IMR-90 (cell line): ENCODE measurements around the gene RGS16. TPM values are rescaled to one million over a fixed set of nuclear protein-coding genes. Genes with fewer than 3 reads are reported as not detected.

Experiments
- ATAC-seq: fragments of 200-7000 bp; cut with Tn5 transposase; 2 replicates; pipeline ENCODE4 v1.9.1; 2020; ENCODE audit warnings: low read depth, mild to moderate bottlenecking, moderate library complexity
- BruUV-seq: library from RNA; stranded (reverse); fragments of 400-500 nt; replicated peaks from 2 replicates; lab custom pipeline; 2021; lab: Mats Ljungman, UMichigan
- CTCF ChIA-PET: fragments of 300-600 bp; formaldehyde crosslinking; extraction: SDS; loops from one replicate; lab custom pipeline; 2021; ENCODE audit warnings: antibody characterized with exemption; lab: Yijun Ruan, JAX
- POLR2A ChIA-PET: fragments of 300-600 bp; sonication (Branson Sonifier 250); formaldehyde crosslinking; loops from one replicate; lab custom pipeline; 2022; ENCODE audit warnings: antibody characterized with exemption; ENCODE audit not compliant: unreplicated experiment; lab: Charles Lee
- DNase-seq: peaks from one replicate; pipeline ENCODE4 v3.0.0; 2013
- H2AFZ ChIP-seq: replicated peaks from 2 replicates; pipeline ENCODE3; 2013; ENCODE audit warnings: low read length, mild to moderate bottlenecking; ENCODE audit not compliant: poor library complexity
- H2AK5ac ChIP-seq: 2 replicates; pipeline ENCODE4 v1.6.1; 2013; ENCODE audit warnings: low read depth, low read length, inconsistent platforms
- H2AK9ac ChIP-seq: replicated peaks from 2 replicates; pipeline ENCODE3; 2013; ENCODE audit warnings: mild to moderate bottlenecking, low read depth, low read length, moderate library complexity; ENCODE audit not compliant: poor library complexity
- H2BK120ac ChIP-seq: 2 replicates; pipeline ENCODE4 v1.6.1; 2013; ENCODE audit warnings: low read depth, low read length, inconsistent platforms
- H2BK15ac ChIP-seq: 3 replicates; pipeline ENCODE4 v1.6.1; 2013; ENCODE audit warnings: low read depth, low read length, inconsistent platforms
- H2BK20ac ChIP-seq: 2 replicates; pipeline ENCODE4 v1.6.1; 2013; ENCODE audit warnings: low read depth, mild to moderate bottlenecking, inconsistent platforms, low read length, moderate library complexity
- H2BK5ac ChIP-seq: 2 replicates; pipeline ENCODE4 v1.6.1; 2013; ENCODE audit warnings: mild to moderate bottlenecking, low read depth, low read length, inconsistent platforms; ENCODE audit not compliant: poor library complexity, severe bottlenecking
- H3K14ac ChIP-seq: replicated peaks from 2 replicates; pipeline ENCODE4 v1.6.1; 2013; ENCODE audit warnings: low read depth, low read length, inconsistent platforms
- H3K18ac ChIP-seq: 2 replicates; pipeline ENCODE4 v1.6.1; 2013; ENCODE audit warnings: low read depth, low read length, control low read depth
- H3K23ac ChIP-seq: 2 replicates; pipeline ENCODE4 v1.6.1; 2013; ENCODE audit warnings: low read depth, low read length, inconsistent platforms
- H3K27ac ChIP-seq: 2 replicates; pipeline ENCODE4 v1.5.1; 2013; ENCODE audit warnings: mild to moderate bottlenecking, control low read depth, low read length; ENCODE audit not compliant: insufficient read depth
- H3K27me3 ChIP-seq: 2 replicates; pipeline ENCODE4 v1.6.1; 2013; ENCODE audit warnings: low read length; ENCODE audit not compliant: control insufficient read depth, insufficient read depth
- H3K36me3 ChIP-seq: 2 replicates; pipeline ENCODE4 v1.6.1; 2013; ENCODE audit warnings: low read length, mixed read lengths; ENCODE audit not compliant: control insufficient read depth, insufficient read depth
- H3K4ac ChIP-seq: 2 replicates; pipeline ENCODE4 v1.6.1; 2013; ENCODE audit warnings: low read depth, low read length, inconsistent platforms
- H3K4me1 ChIP-seq: 2 replicates; pipeline ENCODE4 v1.6.1; 2013; ENCODE audit warnings: low read length, mixed read lengths; ENCODE audit not compliant: control insufficient read depth, insufficient read depth
- H3K4me2 ChIP-seq: 2 replicates; pipeline ENCODE4 v1.6.1; 2013; ENCODE audit warnings: low read depth, mild to moderate bottlenecking, control low read depth, low read length, moderate library complexity
- H3K4me3 ChIP-seq: 2 replicates; pipeline ENCODE4 v1.5.1; 2013; ENCODE audit warnings: low read depth, mild to moderate bottlenecking, control low read depth, low read length, moderate library complexity; ENCODE audit not compliant: insufficient read depth
- H3K56ac ChIP-seq: 2 replicates; pipeline ENCODE4 v1.6.1; 2013; ENCODE audit warnings: low read length, inconsistent platforms; ENCODE audit not compliant: insufficient read depth; ENCODE audit errors: extremely low read depth
- H3K79me1 ChIP-seq, 2 experiments: 2 replicates each; pipeline ENCODE4 v1.6.1; 2013; ENCODE audit warnings: low read length in 2 of 2, inconsistent platforms in 1 of 2, low read depth in 1 of 2
- H3K9ac ChIP-seq: 2 replicates; pipeline ENCODE4 v1.6.1; 2013; ENCODE audit warnings: low read depth, low read length, control low read depth
- H3K9me1 ChIP-seq: 2 replicates; pipeline ENCODE4 v1.6.1; 2013; ENCODE audit warnings: low read length, inconsistent platforms; ENCODE audit not compliant: insufficient read depth
- H3K9me3 ChIP-seq: 2 replicates; pipeline ENCODE4 v1.6.1; 2013; ENCODE audit warnings: low read length; ENCODE audit not compliant: control insufficient read depth, insufficient read depth
- H4K20me1 ChIP-seq: 2 replicates; pipeline ENCODE4 v1.6.1; 2013; ENCODE audit warnings: low read length, inconsistent platforms; ENCODE audit not compliant: insufficient read depth
- H4K5ac ChIP-seq: 2 replicates; pipeline ENCODE4 v1.6.1; 2013; ENCODE audit warnings: mild to moderate bottlenecking, low read depth, low read length, control low read depth
- H4K8ac ChIP-seq, 2 experiments: 2 replicates each; pipeline ENCODE4 v1.6.1; 2013; ENCODE audit warnings: low read depth in 2 of 2, low read length in 2 of 2, control low read depth in 1 of 2, inconsistent platforms in 1 of 2
- H4K91ac ChIP-seq: 2 replicates; pipeline ENCODE4 v1.6.1; 2013; ENCODE audit warnings: low read depth, low read length, inconsistent platforms; ENCODE audit not compliant: insufficient read depth
- CEBPB ChIP-seq: IDR thresholded peaks from 2 replicates; pipeline ENCODE4 v1.6.1; 2012; ENCODE audit warnings: low read depth, low read length, improper control_type of control experiment
- CHD1 ChIP-seq: IDR thresholded peaks from 2 replicates; pipeline ENCODE4 v1.6.1; 2012; ENCODE audit warnings: low read depth, low read length, improper control_type of control experiment
- FOS ChIP-seq: fragments of 150-350 bp; IDR thresholded peaks from 2 replicates; pipeline ENCODE4 v1.6.1; 2016; ENCODE audit warnings: low read depth, low read length
- MAFK ChIP-seq: IDR thresholded peaks from 2 replicates; pipeline ENCODE4 v1.6.1; 2012; ENCODE audit warnings: low read depth, low read length, improper control_type of control experiment
- MAZ ChIP-seq: IDR thresholded peaks from 2 replicates; pipeline ENCODE4 v1.6.1; 2012; ENCODE audit warnings: low read depth, mild to moderate bottlenecking, low read length, improper control_type of control experiment, moderate library complexity, borderline replicate concordance
- MXI1 ChIP-seq: IDR thresholded peaks from 2 replicates; pipeline ENCODE4 v1.6.1; 2012; ENCODE audit warnings: low read depth, mild to moderate bottlenecking, low read length, moderate library complexity, borderline replicate concordance
- POLR2A ChIP-seq: IDR thresholded peaks from 2 replicates; pipeline ENCODE4 v1.6.1; 2012; ENCODE audit warnings: mild to moderate bottlenecking, low read depth, low read length
- RAD21 ChIP-seq: IDR thresholded peaks from 2 replicates; pipeline ENCODE4 v1.6.1; 2012; ENCODE audit warnings: low read length, improper control_type of control experiment
- RCOR1 ChIP-seq: IDR thresholded peaks from 2 replicates; pipeline ENCODE4 v1.6.1; 2012; ENCODE audit warnings: mild to moderate bottlenecking, low read length, improper control_type of control experiment; ENCODE audit not compliant: insufficient replicate concordance
- RFX5 ChIP-seq: IDR thresholded peaks from 2 replicates; pipeline ENCODE4 v1.8.0; 2012; ENCODE audit warnings: low read depth, mild to moderate bottlenecking, low read length, moderate library complexity
- SMC3 ChIP-seq: fragments of 150-350 bp; IDR thresholded peaks from 2 replicates; pipeline ENCODE4 v1.6.1; 2016; ENCODE audit warnings: low read depth, mild to moderate bottlenecking, antibody characterized with exemption, low read length, moderate library complexity
- WGBS, 2 experiments: methylation state at CpG; one replicate each; pipeline versions ENCODE4 v1.1.5 to v1.1.7; 2013; ENCODE audit warnings: missing lambda C conversion rate in 2 of 2; ENCODE audit not compliant: insufficient read length in 1 of 2; ENCODE audit errors: extremely low coverage in 2 of 2; 5-methylcytosine and 5-hydroxymethylcytosine counted together
- dilution Hi-C: fragments of 300-500 bp; cut with HindIII; formaldehyde crosslinking; loops from one replicate; pipeline ENCODE4 v1.14.3; 2018; ENCODE audit warnings: low sequenced_read_pairs; ENCODE audit not compliant: unreplicated experiment
- in situ Hi-C: fragments of 300-500 bp; cut with MboI; formaldehyde crosslinking; loops from 3 replicates; pipeline ENCODE4 v1.14.3; 2019; ENCODE audit warnings: low sequenced_read_pairs, inconsistent platforms, mixed read lengths
- intact Hi-C: fragments of 100-400 bp; cut with micrococcal nuclease; formaldehyde crosslinking; loops from 2 replicates; pipeline ENCODE4 v1.10.0; 2022
- polyA plus RNA-seq, 3 experiments: library from polyadenylated mRNA; depleted of rRNA; stranded (reverse); fragments of >200 nt; gene quantifications; 2 replicates each; pipeline ENCODE4 v1.2.3, GENCODE V29; 2012; ENCODE audit warnings: low replicate concordance in 1 of 3
- total RNA-seq: library from RNA; depleted of rRNA; stranded (reverse); fragments of >200 nt; gene quantifications from 2 replicates; pipeline ENCODE4 v1.2.3, GENCODE V29; 2012
- TF ChIP-seq, protein P1 (sequence below): fragments of 150-350 bp; IDR thresholded peaks from 2 replicates; pipeline ENCODE4 v1.6.1; 2016; ENCODE audit warnings: low read depth, mild to moderate bottlenecking, low read length, moderate library complexity, borderline replicate concordance
- TF ChIP-seq, protein P2 (sequence below): conservative IDR thresholded peaks from 2 replicates; pipeline ENCODE4 v1.5.1; 2012; ENCODE audit warnings: mild to moderate bottlenecking, low read depth, low read length, improper control_type of control experiment
- TF ChIP-seq, protein P3 (sequence below): fragments of 150-350 bp; IDR thresholded peaks from 2 replicates; pipeline ENCODE4 v1.6.1; 2017; ENCODE audit warnings: mild to moderate bottlenecking, antibody characterized with exemption, low read length, low read depth

Gene RGS16
- total and polyA plus RNA-seq, 2 of the 4 experiments (the other 2 are of a cell fraction) = 0.15 to 0.18 TPM

DNA sequence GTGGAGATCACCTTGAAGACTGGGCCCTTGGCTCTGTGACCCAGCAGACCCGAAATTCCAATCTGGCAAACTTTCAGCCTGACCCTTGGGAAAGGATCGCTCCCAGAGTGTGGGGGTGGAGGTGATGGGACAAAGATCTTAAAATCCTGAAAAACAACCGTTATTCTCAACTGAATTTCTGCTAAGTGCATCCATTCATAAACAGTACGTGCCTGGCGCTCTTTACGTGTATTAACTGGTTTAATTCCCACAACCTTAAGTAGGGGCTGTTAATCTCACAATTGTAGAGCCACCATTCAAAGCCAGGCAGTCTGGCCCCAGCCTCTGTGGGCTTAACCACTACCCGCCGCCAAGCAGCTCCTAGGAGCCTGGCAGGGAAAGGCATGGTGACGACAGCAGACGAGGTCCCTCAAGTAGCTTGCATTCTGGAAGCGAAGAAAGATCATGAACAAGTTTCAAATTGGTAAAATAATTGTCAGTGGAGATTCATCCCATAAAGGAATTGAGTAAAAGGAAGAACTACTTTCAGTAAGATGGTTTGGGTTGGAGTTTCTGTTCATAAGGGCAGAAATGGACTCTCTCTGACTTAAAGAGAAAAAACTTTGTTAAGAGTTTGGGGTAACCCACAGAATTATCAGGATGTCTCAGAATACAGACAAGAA is 11.4 kb upstream of the RGS16 start:
- Histone ChIP-seq H3K18ac (peak overlapping the region; percentile 19; the same call in 1 of the 2 replicates), H2BK20ac (no peak overlapping the region), H3K36me3 (no peaks in the 10 kb centered on the region), H2BK120ac (peak overlapping the region; percentile 39), H4K8ac (peak overlapping the region; percentile 29 to 62; a peak in 3 of 4 replicates), H3K9me3 (no peaks in the 10 kb centered on the region), H3K9me1 (no peaks in the 10 kb centered on the region; the same call in 1 of the 2 replicates), H3K4me3 (peak overlapping the region; percentile 49), H4K20me1 (no peaks in the 10 kb centered on the region), H3K56ac (0 out of 2 replicates have a peak overlapping the region, but pooled peaks have one; percentile 11), H2AK9ac (no peak overlapping the region), H3K79me1 (no peaks in the 10 kb centered on the region), H2BK15ac (no peak overlapping the region), H4K5ac (peak overlapping the region; percentile 41; the same call in 1 of the 2 replicates), H3K27ac (peak overlapping the region; percentile 41; the same call in 1 of the 2 replicates), H3K4me1 (peaks cover 11% of the 10 kb centered on the region; the same call in 1 of the 2 replicates), H2BK5ac (no peak overlapping the region), H2AFZ (peak overlapping the region; percentile 90), H2AK5ac (no peak overlapping the region), H3K9ac (peak overlapping the region; percentile 47; the same call in 1 of the 2 replicates), H4K91ac (peak overlapping the region; percentile 57), H3K4ac (peak overlapping the region; percentile 28), H3K14ac (peak overlapping the region; percentile 46; the same call in 1 of the 2 replicates), H3K27me3 (peaks cover 20% of the 10 kb centered on the region), H3K23ac (peak overlapping the region; percentile 31), H3K4me2 (peak overlapping the region; percentile 90)
- ChIA-PET CTCF (interaction anchor here (0.6 to 1.5 kb wide), 4 partner anchors 10 to 167 kb away, joined by 3 to 4 read pairs (median 3); no protein-coding TSS in a partner anchor), POLR2A (no interaction called here)
- intact Hi-C loops (loop anchor here (5.0 kb wide), 1 partner anchor 167 kb away; no protein-coding TSS in a partner anchor), in situ Hi-C loops (no loop called here), dilution Hi-C loops (no loop called here)
- DNase-seq = no peak
- BruUV-seq = no TSS peak
- ATAC-seq = no peak; the same call in 1 of the 2 replicates
- WGBS, 2 experiments = 38% methylated on average over 3 of the region's 11 CpGs; no CpG with 5 or more reads in 1 of the 2 experiments
- no peak for TF ChIP-seq RFX5
- TF ChIP-seq RAD21 = no peak
- TF ChIP-seq FOS = no peak
- TF ChIP-seq CEBPB = no peak
- no peak for TF ChIP-seq RCOR1
- TF ChIP-seq, protein P1, sequence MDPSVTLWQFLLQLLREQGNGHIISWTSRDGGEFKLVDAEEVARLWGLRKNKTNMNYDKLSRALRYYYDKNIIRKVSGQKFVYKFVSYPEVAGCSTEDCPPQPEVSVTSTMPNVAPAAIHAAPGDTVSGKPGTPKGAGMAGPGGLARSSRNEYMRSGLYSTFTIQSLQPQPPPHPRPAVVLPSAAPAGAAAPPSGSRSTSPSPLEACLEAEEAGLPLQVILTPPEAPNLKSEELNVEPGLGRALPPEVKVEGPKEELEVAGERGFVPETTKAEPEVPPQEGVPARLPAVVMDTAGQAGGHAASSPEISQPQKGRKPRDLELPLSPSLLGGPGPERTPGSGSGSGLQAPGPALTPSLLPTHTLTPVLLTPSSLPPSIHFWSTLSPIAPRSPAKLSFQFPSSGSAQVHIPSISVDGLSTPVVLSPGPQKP = no peak
- no peak for TF ChIP-seq MAFK
- no peak for TF ChIP-seq SMC3
- TF ChIP-seq CHD1 = no peak
- TF ChIP-seq, protein P2, sequence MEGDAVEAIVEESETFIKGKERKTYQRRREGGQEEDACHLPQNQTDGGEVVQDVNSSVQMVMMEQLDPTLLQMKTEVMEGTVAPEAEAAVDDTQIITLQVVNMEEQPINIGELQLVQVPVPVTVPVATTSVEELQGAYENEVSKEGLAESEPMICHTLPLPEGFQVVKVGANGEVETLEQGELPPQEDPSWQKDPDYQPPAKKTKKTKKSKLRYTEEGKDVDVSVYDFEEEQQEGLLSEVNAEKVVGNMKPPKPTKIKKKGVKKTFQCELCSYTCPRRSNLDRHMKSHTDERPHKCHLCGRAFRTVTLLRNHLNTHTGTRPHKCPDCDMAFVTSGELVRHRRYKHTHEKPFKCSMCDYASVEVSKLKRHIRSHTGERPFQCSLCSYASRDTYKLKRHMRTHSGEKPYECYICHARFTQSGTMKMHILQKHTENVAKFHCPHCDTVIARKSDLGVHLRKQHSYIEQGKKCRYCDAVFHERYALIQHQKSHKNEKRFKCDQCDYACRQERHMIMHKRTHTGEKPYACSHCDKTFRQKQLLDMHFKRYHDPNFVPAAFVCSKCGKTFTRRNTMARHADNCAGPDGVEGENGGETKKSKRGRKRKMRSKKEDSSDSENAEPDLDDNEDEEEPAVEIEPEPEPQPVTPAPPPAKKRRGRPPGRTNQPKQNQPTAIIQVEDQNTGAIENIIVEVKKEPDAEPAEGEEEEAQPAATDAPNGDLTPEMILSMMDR = no peak
- TF ChIP-seq POLR2A = no peak
- TF ChIP-seq MXI1 = no peak
- no peak for TF ChIP-seq MAZ
- TF ChIP-seq, protein P3, sequence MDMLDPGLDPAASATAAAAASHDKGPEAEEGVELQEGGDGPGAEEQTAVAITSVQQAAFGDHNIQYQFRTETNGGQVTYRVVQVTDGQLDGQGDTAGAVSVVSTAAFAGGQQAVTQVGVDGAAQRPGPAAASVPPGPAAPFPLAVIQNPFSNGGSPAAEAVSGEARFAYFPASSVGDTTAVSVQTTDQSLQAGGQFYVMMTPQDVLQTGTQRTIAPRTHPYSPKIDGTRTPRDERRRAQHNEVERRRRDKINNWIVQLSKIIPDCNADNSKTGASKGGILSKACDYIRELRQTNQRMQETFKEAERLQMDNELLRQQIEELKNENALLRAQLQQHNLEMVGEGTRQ = no peak
